Measurements from ENCODE around the gene EYA4.
"Not testable (repeated sequence)": the region's sequence is repeated elsewhere in the genome, so short reads cannot be mapped to it uniquely, and the experiment has no call there.

EYA4 gene

GRCh38 chr6:133397601-133398000, 156.4 kb downstream of the EYA4 start:
- H3K36me3 ChIP-seq (ENCODE audit: insufficient read depth, low read length); H3K9me3 ChIP-seq (ENCODE audit: control insufficient read depth, insufficient read depth, low read length); H3K4me1 ChIP-seq (ENCODE audit: insufficient read depth, low read length); H3K9ac ChIP-seq (ENCODE audit: low read depth, low read length): not testable (repeated sequence)

DNA sequence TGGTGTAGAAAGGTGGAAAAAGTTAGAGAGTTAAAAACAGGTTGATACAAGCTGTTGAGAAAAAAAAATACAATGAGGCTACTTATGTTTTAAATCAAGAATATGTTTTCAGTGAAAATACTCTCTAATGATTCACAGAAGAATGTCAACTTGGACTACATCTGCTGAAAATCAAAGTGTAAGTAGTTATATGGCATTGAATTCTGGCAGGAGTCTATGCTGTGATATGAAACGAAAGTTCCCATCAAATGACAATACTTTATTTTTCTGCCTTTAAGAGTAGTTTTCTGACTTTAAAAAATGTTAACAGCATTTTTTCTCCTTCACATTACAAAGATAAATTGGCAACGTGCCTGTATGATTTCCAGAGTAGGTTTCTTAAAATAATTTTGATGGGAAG, 158.3 kb downstream of the EYA4 start:
- 0 out of 2 replicates have a peak, but pooled peaks cover 3% of the 10 kb centered on the region for H3K4me1 ChIP-seq (ENCODE audit: insufficient read depth, low read length)
- no peaks in the 10 kb centered on the region for H3K36me3 ChIP-seq (ENCODE audit: insufficient read depth, low read length)
- no peaks in the 10 kb centered on the region for H3K9me3 ChIP-seq (ENCODE audit: control insufficient read depth, insufficient read depth, low read length)
- H3K9ac ChIP-seq (ENCODE audit: low read depth, low read length), result no peak overlapping the region

- H3K9ac ChIP-seq (ENCODE audit: low read depth, low read length), result no peak overlapping the region
- peaks cover 10% of the 10 kb centered on the region for H3K4me1 ChIP-seq (ENCODE audit: insufficient read depth, low read length)
- no peaks in the 10 kb centered on the region for H3K36me3 ChIP-seq (ENCODE audit: insufficient read depth, low read length)
- H3K9me3 ChIP-seq (ENCODE audit: control insufficient read depth, insufficient read depth, low read length), result no peaks in the 10 kb centered on the region
Observed at GRCh38 chr6:133404151-133404550, 163.0 kb downstream of the EYA4 start.

DNA sequence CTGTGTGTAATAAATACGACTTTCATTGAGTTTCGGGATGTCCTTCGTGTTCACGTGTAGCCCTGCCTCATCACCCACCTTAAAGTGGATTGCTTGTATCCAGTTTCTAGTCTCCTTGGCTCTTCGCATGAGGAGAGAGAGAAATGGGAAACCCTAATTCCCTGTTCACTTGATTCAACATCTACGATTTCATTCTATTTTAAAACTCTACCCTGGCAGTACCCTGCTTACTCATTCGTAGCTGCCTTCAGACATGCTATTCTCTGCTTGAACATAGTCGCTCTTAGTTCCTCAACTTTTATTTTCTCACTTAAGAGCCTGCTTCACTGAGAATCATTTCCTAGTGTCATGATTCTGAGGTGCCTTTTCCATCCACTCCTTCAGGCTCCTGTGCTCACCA, 163.6 kb downstream of the EYA4 start:
- H3K9me3 ChIP-seq (ENCODE audit: control insufficient read depth, insufficient read depth, low read length), result no peaks in the 10 kb centered on the region
- H3K4me1 ChIP-seq (ENCODE audit: insufficient read depth, low read length), result peaks cover 10% of the 10 kb centered on the region
- H3K9ac ChIP-seq (ENCODE audit: low read depth, low read length), result no peak overlapping the region
- H3K36me3 ChIP-seq (ENCODE audit: insufficient read depth, low read length), result no peaks in the 10 kb centered on the region

DNA sequence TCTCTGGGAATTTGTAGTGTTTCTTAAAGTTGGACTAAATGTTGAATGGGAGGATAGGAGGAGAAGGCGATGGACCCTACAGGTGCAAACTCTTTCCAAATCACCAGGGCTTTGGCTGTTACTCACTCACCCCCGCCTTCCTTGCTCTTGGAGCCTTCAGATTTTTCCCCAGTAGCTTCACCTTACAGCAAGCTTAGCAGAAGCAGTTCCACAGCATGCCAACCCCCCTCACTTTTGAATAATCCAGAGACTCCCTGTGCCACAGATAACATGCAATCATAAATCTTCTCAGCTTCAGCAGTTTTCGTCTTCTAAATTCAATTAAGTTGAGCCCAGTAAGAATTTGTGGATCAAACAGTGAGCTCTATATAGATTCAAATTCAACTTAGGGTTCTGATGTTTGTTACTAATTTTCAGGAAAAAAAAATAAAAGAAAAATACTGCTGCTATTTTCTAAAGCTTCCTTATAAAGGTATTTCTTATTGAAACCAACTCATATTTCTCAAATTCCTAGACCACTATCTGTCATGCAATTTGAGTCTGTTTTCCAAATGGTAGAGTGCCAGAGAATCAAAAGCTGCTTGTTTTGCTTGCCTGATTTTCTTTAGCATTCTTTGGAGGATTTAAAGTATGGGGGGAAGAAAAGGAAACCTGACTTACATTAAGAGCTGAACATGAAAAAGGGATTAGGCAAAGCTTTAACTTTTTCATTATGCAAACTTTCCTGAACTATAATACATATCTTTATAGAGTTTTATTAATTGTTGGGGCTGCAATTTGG, 166.4 kb downstream of the EYA4 start:
- Histone ChIP-seq H3K9ac (ENCODE audit: low read depth, low read length) (no peak overlapping the region), H3K4me1 (ENCODE audit: insufficient read depth, low read length) (peaks cover 11% of the 10 kb centered on the region), H3K9me3 (ENCODE audit: control insufficient read depth, insufficient read depth, low read length) (no peaks in the 10 kb centered on the region), H3K36me3 (ENCODE audit: insufficient read depth, low read length) (no peaks in the 10 kb centered on the region)

DNA sequence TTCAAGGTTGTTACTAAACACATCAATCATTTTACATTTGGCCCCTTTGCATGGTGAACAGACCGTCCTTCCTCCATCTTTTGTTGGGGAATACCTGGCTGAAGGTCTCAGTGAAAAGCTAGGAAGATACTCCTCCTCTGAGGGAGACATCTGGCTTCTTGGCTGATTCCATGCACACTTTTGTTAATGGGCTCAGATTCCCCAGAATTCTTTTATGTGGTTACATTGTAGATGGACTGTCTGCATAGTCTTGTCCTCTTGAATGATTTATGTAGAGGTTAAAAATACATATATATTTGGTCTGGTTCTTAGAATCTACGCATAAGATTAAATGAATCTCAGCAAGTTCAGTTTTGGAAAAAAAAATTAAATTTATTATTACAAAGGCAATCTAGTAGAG, 167.0 kb downstream of the EYA4 start:
- no peaks in the 10 kb centered on the region for H3K36me3 ChIP-seq (ENCODE audit: insufficient read depth, low read length)
- H3K4me1 ChIP-seq (ENCODE audit: insufficient read depth, low read length), result peaks cover 11% of the 10 kb centered on the region

DNA sequence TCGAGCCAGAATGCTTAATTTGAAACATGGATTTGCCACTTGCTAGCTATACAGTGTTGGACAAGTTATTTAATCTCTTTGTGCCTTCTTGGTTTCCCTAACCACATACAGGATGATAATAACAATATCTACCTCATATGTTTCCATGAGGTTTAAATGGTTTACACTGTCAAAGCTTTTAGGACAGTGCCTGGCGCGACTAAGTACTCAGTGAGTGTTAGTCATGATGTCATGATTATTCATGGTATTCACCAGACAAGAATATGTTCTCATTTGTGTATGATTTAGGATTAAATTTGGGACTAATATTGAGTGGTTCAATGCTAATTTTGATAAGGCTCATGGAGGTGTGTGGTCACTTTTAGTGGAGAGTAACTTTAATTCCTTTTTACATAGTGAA, 167.4 kb downstream of the EYA4 start:
- H3K36me3 ChIP-seq (ENCODE audit: insufficient read depth, low read length), result no peaks in the 10 kb centered on the region
- H3K4me1 ChIP-seq (ENCODE audit: insufficient read depth, low read length), result peaks cover 11% of the 10 kb centered on the region
- no peaks in the 10 kb centered on the region for H3K9me3 ChIP-seq (ENCODE audit: control insufficient read depth, insufficient read depth, low read length)
- H3K9ac ChIP-seq (ENCODE audit: low read depth, low read length), result no peak overlapping the region

More for the DNA sequence above, 167.0 kb downstream of the EYA4 start:
- no peaks in the 10 kb centered on the region for H3K9me3 ChIP-seq (ENCODE audit: control insufficient read depth, insufficient read depth, low read length)
- H3K9ac ChIP-seq (ENCODE audit: low read depth, low read length), result no peak overlapping the region

DNA sequence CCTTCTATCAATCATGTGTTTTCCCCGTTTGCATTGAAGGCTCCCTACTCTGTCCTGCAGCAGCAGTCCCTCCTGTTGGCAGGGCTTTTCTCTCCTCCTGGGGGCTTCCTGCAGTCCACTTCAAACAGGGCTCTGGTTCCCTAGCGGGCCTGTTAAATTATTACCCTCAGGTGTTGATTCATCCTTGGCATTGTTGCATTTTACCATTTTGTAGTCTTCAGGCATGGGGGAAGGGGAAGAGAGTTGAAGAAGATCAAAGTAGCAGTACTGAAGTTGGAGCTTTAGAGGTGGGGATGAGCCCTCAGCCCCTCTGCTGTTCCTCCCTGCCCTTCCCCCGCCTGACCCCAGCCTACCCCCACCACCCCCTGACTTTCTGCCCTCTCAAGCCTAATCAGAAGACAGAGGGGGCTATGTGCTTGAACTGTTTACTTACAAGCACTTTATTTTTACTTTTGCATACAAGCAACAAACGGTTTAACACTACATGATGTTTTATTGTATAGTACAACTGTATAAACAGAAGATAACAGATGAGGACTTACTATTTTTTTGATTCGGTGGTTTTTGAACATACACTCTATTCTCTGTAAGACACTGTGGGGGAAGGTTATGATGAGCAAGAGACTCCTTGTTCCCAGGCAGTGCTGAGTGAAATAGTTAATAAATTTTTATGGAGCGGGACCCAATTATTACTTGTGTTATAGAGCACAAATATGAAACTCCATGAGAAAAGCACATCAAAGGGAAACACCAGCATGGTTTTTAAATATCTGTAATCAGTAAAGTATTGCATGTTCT, 169.7 kb downstream of the EYA4 start:
- Histone ChIP-seq H3K36me3 (ENCODE audit: insufficient read depth, low read length) (no peaks in the 10 kb centered on the region), H3K9ac (ENCODE audit: low read depth, low read length) (peak overlapping the region; percentile 37; the same call in 1 of the 2 replicates), H3K4me1 (ENCODE audit: insufficient read depth, low read length) (peaks cover 11% of the 10 kb centered on the region), H3K9me3 (ENCODE audit: control insufficient read depth, insufficient read depth, low read length) (no peaks in the 10 kb centered on the region)

- no peaks in the 10 kb centered on the region for H3K9me3 ChIP-seq (ENCODE audit: control insufficient read depth, insufficient read depth, low read length)
- H3K4me1 ChIP-seq (ENCODE audit: insufficient read depth, low read length), result peaks cover 11% of the 10 kb centered on the region
- H3K36me3 ChIP-seq (ENCODE audit: insufficient read depth, low read length), result no peaks in the 10 kb centered on the region
- H3K9ac ChIP-seq (ENCODE audit: low read depth, low read length), result no peak overlapping the region
Observed at GRCh38 chr6:133411757-133412156, 170.6 kb downstream of the EYA4 start.

DNA sequence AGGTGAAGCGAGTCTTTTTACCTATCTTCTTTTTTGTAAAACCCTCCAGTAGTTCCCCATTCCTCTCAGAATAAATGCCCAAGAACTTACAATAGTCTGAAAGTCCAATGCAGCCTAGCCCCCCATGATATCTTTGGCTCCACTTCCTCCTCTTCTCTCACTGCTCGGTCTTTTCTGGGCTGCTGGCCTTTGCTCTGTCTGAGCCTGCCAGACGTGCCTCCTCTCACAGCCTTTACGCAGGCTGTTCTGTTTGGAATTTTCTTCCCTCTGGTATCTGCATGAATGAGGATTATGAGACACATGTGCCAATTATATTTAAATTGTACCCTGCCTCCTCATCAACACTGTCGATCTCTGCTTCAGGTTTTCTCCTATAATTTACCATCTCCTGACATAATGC, 174.1 kb downstream of the EYA4 start:
- H3K36me3 ChIP-seq (ENCODE audit: insufficient read depth, low read length), result no peaks in the 10 kb centered on the region
- H3K9ac ChIP-seq (ENCODE audit: low read depth, low read length), result no peak overlapping the region
- peaks cover 4% of the 10 kb centered on the region; the same call in 1 of the 2 replicates for H3K4me1 ChIP-seq (ENCODE audit: insufficient read depth, low read length)
- H3K9me3 ChIP-seq (ENCODE audit: control insufficient read depth, insufficient read depth, low read length), result no peaks in the 10 kb centered on the region

GRCh38 chr6:133418108-133418507, 177.0 kb downstream of the EYA4 start:
- H3K9me3 ChIP-seq (ENCODE audit: control insufficient read depth, insufficient read depth, low read length), result no peaks in the 10 kb centered on the region
- H3K36me3 ChIP-seq (ENCODE audit: insufficient read depth, low read length), result no peaks in the 10 kb centered on the region
- no peaks in the 10 kb centered on the region for H3K4me1 ChIP-seq (ENCODE audit: insufficient read depth, low read length)
- H3K9ac ChIP-seq (ENCODE audit: low read depth, low read length), result no peak overlapping the region

GRCh38 chr6:133423242-133423641, 182.1 kb downstream of the EYA4 start:
- Histone ChIP-seq H3K9me3 (ENCODE audit: control insufficient read depth, insufficient read depth, low read length) (no peaks in the 10 kb centered on the region), H3K4me1 (ENCODE audit: insufficient read depth, low read length) (no peaks in the 10 kb centered on the region), H3K36me3 (ENCODE audit: insufficient read depth, low read length) (no peaks in the 10 kb centered on the region), H3K9ac (ENCODE audit: low read depth, low read length) (no peak overlapping the region)

- Histone ChIP-seq H3K9ac (ENCODE audit: low read depth, low read length) (no peak overlapping the region), H3K36me3 (ENCODE audit: insufficient read depth, low read length) (no peaks in the 10 kb centered on the region), H3K4me1 (ENCODE audit: insufficient read depth, low read length) (no peaks in the 10 kb centered on the region), H3K9me3 (ENCODE audit: control insufficient read depth, insufficient read depth, low read length) (no peaks in the 10 kb centered on the region)
Observed at GRCh38 chr6:133424359-133424758, 183.2 kb downstream of the EYA4 start.

GRCh38 chr6:133426038-133426437, 184.9 kb downstream of the EYA4 start:
- no peak overlapping the region for H3K9ac ChIP-seq (ENCODE audit: low read depth, low read length)
- H3K4me1 ChIP-seq (ENCODE audit: insufficient read depth, low read length), result no peaks in the 10 kb centered on the region
- no peaks in the 10 kb centered on the region for H3K36me3 ChIP-seq (ENCODE audit: insufficient read depth, low read length)
- H3K9me3 ChIP-seq (ENCODE audit: control insufficient read depth, insufficient read depth, low read length), result no peaks in the 10 kb centered on the region

- Histone ChIP-seq H3K36me3 (ENCODE audit: insufficient read depth, low read length) (no peaks in the 10 kb centered on the region), H3K9me3 (ENCODE audit: control insufficient read depth, insufficient read depth, low read length) (no peaks in the 10 kb centered on the region), H3K9ac (ENCODE audit: low read depth, low read length) (no peak overlapping the region), H3K4me1 (ENCODE audit: insufficient read depth, low read length) (peaks cover 9% of the 10 kb centered on the region)
Observed at GRCh38 chr6:133428295-133428694, 187.1 kb downstream of the EYA4 start.
